GM11168 (cell line): ENCODE results near the gene OSER1.

Experiments
- in situ Hi-C: fragments of 300-500 bp; cut with MboI; formaldehyde crosslinking; loops from one replicate; pipeline ENCODE4 v1.12.0; 2022; ENCODE audit warnings: low sequenced_read_pairs; ENCODE audit not compliant: unreplicated experiment

OSER1 gene

GRCh38 chr20:44153636-44154043 is 56.9 kb downstream of the OSER1 start:
- in situ Hi-C loops, result no loop called here

DNA sequence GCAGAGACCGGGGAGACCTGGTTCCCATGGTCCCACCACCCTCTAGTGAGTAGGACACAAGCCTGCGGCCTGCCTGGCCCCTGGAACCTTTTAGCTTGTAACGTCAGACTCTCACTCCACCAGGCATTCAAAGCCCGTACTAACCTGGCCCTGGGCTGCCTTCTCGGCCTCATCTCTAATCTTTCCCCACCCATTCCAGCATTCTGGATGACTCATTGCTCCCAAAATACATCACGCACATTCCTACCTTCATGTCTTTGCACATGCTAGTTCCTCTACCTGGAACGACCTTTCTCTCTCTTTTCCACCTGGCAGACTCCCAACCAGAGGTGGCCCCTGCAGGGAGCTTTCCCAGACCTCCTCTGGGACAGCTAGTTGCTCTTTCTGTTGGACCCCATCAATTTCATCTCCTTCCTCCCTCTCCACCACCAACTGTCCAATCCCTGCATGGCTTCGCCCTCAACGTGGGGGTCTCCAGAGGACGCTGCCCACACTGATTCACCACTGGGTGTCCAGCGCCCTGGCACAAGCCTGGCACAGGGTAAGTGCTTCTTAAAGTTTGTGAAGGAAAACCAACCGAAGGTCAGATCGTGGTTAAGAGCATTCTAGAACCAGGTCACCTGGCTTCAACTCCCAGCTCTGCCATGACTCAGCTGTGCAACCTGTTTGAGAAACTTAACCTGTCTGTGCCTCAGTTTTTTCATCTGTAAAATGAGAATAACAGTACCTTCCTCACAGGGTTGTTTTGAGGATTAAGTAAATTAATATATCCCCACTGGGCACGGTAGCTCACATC is 58.8 kb downstream of the OSER1 start:
- in situ Hi-C loops, result no loop called here

DNA sequence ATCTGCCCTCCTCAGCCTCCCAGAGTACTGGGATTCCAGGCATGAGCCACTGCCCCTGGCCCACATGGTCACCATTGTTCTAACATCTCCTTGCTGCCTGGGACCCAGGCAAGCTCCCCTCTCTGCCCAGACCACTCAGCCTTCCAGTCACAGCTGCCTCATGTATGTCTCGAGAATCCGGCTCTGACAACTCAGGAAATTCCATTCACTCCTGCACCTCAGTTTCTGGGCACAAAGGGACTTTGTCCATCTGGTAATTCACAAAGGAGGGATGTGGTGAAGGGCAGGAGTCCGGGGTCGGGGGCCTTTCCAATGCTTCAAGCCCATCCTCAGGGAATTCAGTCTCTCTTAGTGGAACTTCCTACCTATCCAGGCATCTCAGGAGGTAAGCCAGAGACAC is 64.3 kb downstream of the OSER1 start:
- in situ Hi-C loops, result no loop called here
